ENCODE data around the gene SLC17A5. TPM values are rescaled to one million over a fixed set of nuclear protein-coding genes. Genes with fewer than 3 reads are reported as not detected.
A peak's percentile ranks its signal among the peaks of the same experiment; 100 is the strongest.
"Not testable (repeated sequence)": the region's sequence is repeated elsewhere in the genome, so short reads cannot be mapped to it uniquely, and the experiment has no call there.

The SLC17A5 gene
- total and polyA plus RNA-seq, 2 donors: 8.5 to 30.8 TPM

GRCh38 chr6:73679846-73680245 is 26.1 kb upstream of the SLC17A5 start:
- DNase-seq (ENCODE audit: extremely low spot score); H3K36me3 ChIP-seq (ENCODE audit: insufficient read depth); H3K4me3 ChIP-seq (ENCODE audit: low read depth, low read length); H3K27ac ChIP-seq (ENCODE audit: low read depth); H3K4me1 ChIP-seq (ENCODE audit: insufficient read depth): not testable (repeated sequence)
- 83% methylated on average over 5 of the region's 5 CpGs for WGBS

- no peaks in the 10 kb centered on the region for H3K4me1 ChIP-seq (ENCODE audit: insufficient read depth)
- no peaks in the 10 kb centered on the region for H3K36me3 ChIP-seq (ENCODE audit: insufficient read depth)
- no peak overlapping the region for H3K27ac ChIP-seq (ENCODE audit: low read depth)
- no peak for DNase-seq (ENCODE audit: extremely low spot score)
- WGBS: 63% methylated on average over 3 of the region's 3 CpGs
- no peak overlapping the region for H3K4me3 ChIP-seq (ENCODE audit: low read depth, low read length)
These were observed 25.2 kb upstream of the SLC17A5 start for GRCh38 chr6:73679009-73679408.

- 38% methylated on average over 4 of the region's 4 CpGs for WGBS
- no peak overlapping the region for H3K4me3 ChIP-seq (ENCODE audit: low read depth, low read length)
- H3K4me1 ChIP-seq (ENCODE audit: insufficient read depth): no peaks in the 10 kb centered on the region
- H3K27ac ChIP-seq (ENCODE audit: low read depth): no peak overlapping the region
- no peaks in the 10 kb centered on the region for H3K36me3 ChIP-seq (ENCODE audit: insufficient read depth)
- peak; percentile 15 for DNase-seq (ENCODE audit: extremely low spot score)
These were observed 21.8 kb upstream of the SLC17A5 start for GRCh38 chr6:73675466-73676098.

- WGBS: 81% methylated on average over 8 of the region's 8 CpGs
- Histone ChIP-seq H3K36me3 (ENCODE audit: insufficient read depth) (no peaks in the 10 kb centered on the region), H3K27ac (ENCODE audit: low read depth) (no peak overlapping the region), H3K4me1 (ENCODE audit: insufficient read depth) (no peaks in the 10 kb centered on the region), H3K4me3 (ENCODE audit: low read depth, low read length) (no peak overlapping the region)
- DNase-seq (ENCODE audit: extremely low spot score): no peak
These were observed 18.3 kb upstream of the SLC17A5 start for GRCh38 chr6:73671911-73672685.

GRCh38 chr6:73669005-73669404 is 15.2 kb upstream of the SLC17A5 start:
- no peak overlapping the region for H3K27ac ChIP-seq (ENCODE audit: low read depth)
- 86% methylated on average over 1 of the region's 1 CpG for WGBS
- no peak for DNase-seq (ENCODE audit: extremely low spot score)
- H3K4me1 ChIP-seq (ENCODE audit: insufficient read depth): no peaks in the 10 kb centered on the region
- no peaks in the 10 kb centered on the region for H3K36me3 ChIP-seq (ENCODE audit: insufficient read depth)
- no peak overlapping the region for H3K4me3 ChIP-seq (ENCODE audit: low read depth, low read length)

GRCh38 chr6:73667798-73668197 is 14.0 kb upstream of the SLC17A5 start:
- no peaks in the 10 kb centered on the region for H3K36me3 ChIP-seq (ENCODE audit: insufficient read depth)
- 38% methylated on average over 1 of the region's 1 CpG for WGBS
- H3K4me3 ChIP-seq (ENCODE audit: low read depth, low read length): no peak overlapping the region
- no peak overlapping the region for H3K27ac ChIP-seq (ENCODE audit: low read depth)
- H3K4me1 ChIP-seq (ENCODE audit: insufficient read depth): no peaks in the 10 kb centered on the region
- no peak for DNase-seq (ENCODE audit: extremely low spot score)

- H3K4me3 ChIP-seq (ENCODE audit: low read depth, low read length): no peak overlapping the region
- DNase-seq (ENCODE audit: extremely low spot score): no peak
- no peak overlapping the region for H3K27ac ChIP-seq (ENCODE audit: low read depth)
- no peaks in the 10 kb centered on the region for H3K36me3 ChIP-seq (ENCODE audit: insufficient read depth)
- H3K4me1 ChIP-seq (ENCODE audit: insufficient read depth): no peaks in the 10 kb centered on the region
- 59% methylated on average over 2 of the region's 2 CpGs for WGBS
These were observed 12.6 kb upstream of the SLC17A5 start for GRCh38 chr6:73666393-73666792.

- H3K4me1 ChIP-seq (ENCODE audit: insufficient read depth): no peaks in the 10 kb centered on the region
- 61% methylated on average over 3 of the region's 3 CpGs for WGBS
- H3K36me3 ChIP-seq (ENCODE audit: insufficient read depth): no peaks in the 10 kb centered on the region
- DNase-seq (ENCODE audit: extremely low spot score): no peak
- H3K27ac ChIP-seq (ENCODE audit: low read depth): no peak overlapping the region
- no peak overlapping the region for H3K4me3 ChIP-seq (ENCODE audit: low read depth, low read length)
These were observed 12.0 kb upstream of the SLC17A5 start for GRCh38 chr6:73665686-73666319.

GRCh38 chr6:73664701-73665100 is 10.9 kb upstream of the SLC17A5 start:
- Histone ChIP-seq H3K36me3 (ENCODE audit: insufficient read depth) (no peaks in the 10 kb centered on the region), H3K4me1 (ENCODE audit: insufficient read depth) (no peaks in the 10 kb centered on the region), H3K4me3 (ENCODE audit: low read depth, low read length) (no peak overlapping the region), H3K27ac (ENCODE audit: low read depth) (no peak overlapping the region)
- 77% methylated on average over 2 of the region's 2 CpGs for WGBS
- no peak for DNase-seq (ENCODE audit: extremely low spot score)

- WGBS: 86% methylated on average over 3 of the region's 3 CpGs
- H3K4me3 ChIP-seq (ENCODE audit: low read depth, low read length): no peak overlapping the region
- no peak overlapping the region for H3K27ac ChIP-seq (ENCODE audit: low read depth)
- no peaks in the 10 kb centered on the region for H3K4me1 ChIP-seq (ENCODE audit: insufficient read depth)
- H3K36me3 ChIP-seq (ENCODE audit: insufficient read depth): no peaks in the 10 kb centered on the region
- DNase-seq (ENCODE audit: extremely low spot score): no peak
These were observed 3.4 kb upstream of the SLC17A5 start for GRCh38 chr6:73657201-73657600.

GRCh38 chr6:73656531-73657145 is 2.8 kb upstream of the SLC17A5 start:
- Histone ChIP-seq H3K27ac (ENCODE audit: low read depth) (no peak overlapping the region), H3K36me3 (ENCODE audit: insufficient read depth) (no peaks in the 10 kb centered on the region), H3K4me3 (ENCODE audit: low read depth, low read length) (no peak overlapping the region), H3K4me1 (ENCODE audit: insufficient read depth) (no peaks in the 10 kb centered on the region)
- no peak for DNase-seq (ENCODE audit: extremely low spot score)
- 82% methylated on average over 2 of the region's 2 CpGs for WGBS

- no peak overlapping the region for H3K4me3 ChIP-seq (ENCODE audit: low read depth, low read length)
- H3K4me1 ChIP-seq (ENCODE audit: insufficient read depth): no peaks in the 10 kb centered on the region
- no peak for DNase-seq (ENCODE audit: extremely low spot score)
- no peak overlapping the region for H3K27ac ChIP-seq (ENCODE audit: low read depth)
- WGBS: 88% methylated on average over 2 of the region's 2 CpGs
- no peaks in the 10 kb centered on the region for H3K36me3 ChIP-seq (ENCODE audit: insufficient read depth)
These were observed 1.6 kb upstream of the SLC17A5 start for GRCh38 chr6:73655341-73655917.
